Calu3 (cell line): ENCODE results near the gene UMPS. TPM values are rescaled to one million over a fixed set of nuclear protein-coding genes. Genes with fewer than 3 reads are reported as not detected.

Source experiments
- BruUV-seq: library from RNA; stranded (reverse); fragments of 400-500 nt; replicated peaks from 2 replicates; lab custom pipeline; 2021; lab: Mats Ljungman, UMichigan
- CTCF ChIA-PET: fragments of 300-600 bp; sonication (Branson Sonifier 250); formaldehyde crosslinking; loops from one replicate; lab custom pipeline; 2022; ENCODE audit warnings: antibody characterized with exemption; lab: Charles Lee
- DNase-seq: peaks from one replicate; pipeline ENCODE4 v3.0.0; 2022
- H3K27ac Mint-ChIP-seq: one replicate; pipeline ENCODE4 v1.8.0; 2022; ENCODE audit warnings: mixed read lengths; ENCODE audit not compliant: unreplicated experiment
- H3K27me3 Mint-ChIP-seq: one replicate; pipeline ENCODE4 v1.8.0; 2022; ENCODE audit warnings: mixed read lengths; ENCODE audit not compliant: unreplicated experiment
- H3K36me3 Mint-ChIP-seq: one replicate; pipeline ENCODE4 v1.8.0; 2022; ENCODE audit warnings: mild to moderate bottlenecking, moderate library complexity, mixed read lengths; ENCODE audit not compliant: insufficient read depth, unreplicated experiment
- H3K4me1 Mint-ChIP-seq: one replicate; pipeline ENCODE4 v1.8.0; 2022; ENCODE audit warnings: mild to moderate bottlenecking, low read depth, mixed read lengths; ENCODE audit not compliant: unreplicated experiment
- H3K4me3 Mint-ChIP-seq: one replicate; pipeline ENCODE4 v1.8.0; 2022; ENCODE audit warnings: mild to moderate bottlenecking, low read depth, moderate library complexity, mixed read lengths; ENCODE audit not compliant: unreplicated experiment
- H3K9me3 Mint-ChIP-seq: one replicate; pipeline ENCODE4 v1.8.0; 2022; ENCODE audit warnings: low read depth, mixed read lengths; ENCODE audit not compliant: unreplicated experiment
- intact Hi-C: fragments of 100-400 bp; cut with micrococcal nuclease; formaldehyde crosslinking; loops from one replicate; pipeline ENCODE4 v1.10.0; 2022; ENCODE audit not compliant: unreplicated experiment
- total RNA-seq: library from RNA; stranded (reverse); gene quantifications from 2 replicates; pipeline ENCODE4 v1.2.3, GENCODE V29; 2022
- TF ChIP-seq, protein P1 (sequence below): fragments of 200-600 bp; IDR thresholded peaks from one replicate; pipeline ENCODE4 v1.8.0; 2022; ENCODE audit warnings: antibody characterized with exemption; ENCODE audit not compliant: unreplicated experiment

UMPS gene
- total RNA-seq, 1 experiment from 2014 or later: 73.0 TPM

DNA sequence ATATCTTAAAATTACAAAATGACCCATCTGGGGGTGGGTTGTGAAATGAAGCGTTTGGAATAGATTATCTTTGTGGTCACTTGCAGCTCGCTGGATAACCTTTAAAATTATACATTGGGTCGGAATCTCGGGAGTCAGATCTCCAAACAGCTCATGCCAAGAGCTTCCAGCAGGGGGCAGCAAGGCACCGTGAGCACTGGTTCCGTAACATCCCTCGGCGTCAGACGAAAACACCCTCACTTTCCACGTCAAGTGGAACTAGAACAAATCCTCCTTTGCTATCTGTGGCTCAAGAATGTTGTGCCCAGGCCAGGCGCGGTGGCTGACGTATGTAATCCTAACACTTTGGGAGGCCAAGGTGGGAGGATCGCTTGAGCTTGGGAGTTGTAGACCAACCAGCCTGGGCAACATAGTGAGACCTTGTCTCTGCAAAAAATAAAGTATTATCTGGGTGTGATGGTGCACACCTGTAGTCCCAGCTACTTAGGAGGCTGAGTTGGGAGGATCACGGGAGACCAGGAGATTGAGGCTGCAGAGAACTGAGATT is 31.1 kb downstream of the UMPS start:
- DNase-seq: peak; percentile 84
- CTCF ChIA-PET: interaction anchor here (0.5 to 3.3 kb wide), 12 partner anchors 14 to 449 kb away, joined by 3 to 43 read pairs (median 4); no protein-coding TSS in a partner anchor
- H3K4me3 Mint-ChIP-seq: no peak overlapping the region
- intact Hi-C loops: loop anchor here (1.0 to 2.0 kb wide), 2 partner anchors 140 to 225 kb away; no protein-coding TSS in a partner anchor
- H3K27me3 Mint-ChIP-seq: no peaks in the 10 kb centered on the region
- H3K36me3 Mint-ChIP-seq: peaks cover 41% of the 10 kb centered on the region
- no TSS peak for BruUV-seq
- TF ChIP-seq, protein P1, sequence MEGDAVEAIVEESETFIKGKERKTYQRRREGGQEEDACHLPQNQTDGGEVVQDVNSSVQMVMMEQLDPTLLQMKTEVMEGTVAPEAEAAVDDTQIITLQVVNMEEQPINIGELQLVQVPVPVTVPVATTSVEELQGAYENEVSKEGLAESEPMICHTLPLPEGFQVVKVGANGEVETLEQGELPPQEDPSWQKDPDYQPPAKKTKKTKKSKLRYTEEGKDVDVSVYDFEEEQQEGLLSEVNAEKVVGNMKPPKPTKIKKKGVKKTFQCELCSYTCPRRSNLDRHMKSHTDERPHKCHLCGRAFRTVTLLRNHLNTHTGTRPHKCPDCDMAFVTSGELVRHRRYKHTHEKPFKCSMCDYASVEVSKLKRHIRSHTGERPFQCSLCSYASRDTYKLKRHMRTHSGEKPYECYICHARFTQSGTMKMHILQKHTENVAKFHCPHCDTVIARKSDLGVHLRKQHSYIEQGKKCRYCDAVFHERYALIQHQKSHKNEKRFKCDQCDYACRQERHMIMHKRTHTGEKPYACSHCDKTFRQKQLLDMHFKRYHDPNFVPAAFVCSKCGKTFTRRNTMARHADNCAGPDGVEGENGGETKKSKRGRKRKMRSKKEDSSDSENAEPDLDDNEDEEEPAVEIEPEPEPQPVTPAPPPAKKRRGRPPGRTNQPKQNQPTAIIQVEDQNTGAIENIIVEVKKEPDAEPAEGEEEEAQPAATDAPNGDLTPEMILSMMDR: peak; percentile 96
- no peaks in the 10 kb centered on the region for H3K9me3 Mint-ChIP-seq
- H3K4me1 Mint-ChIP-seq: peaks cover 10% of the 10 kb centered on the region
- H3K27ac Mint-ChIP-seq: no peak overlapping the region

DNA sequence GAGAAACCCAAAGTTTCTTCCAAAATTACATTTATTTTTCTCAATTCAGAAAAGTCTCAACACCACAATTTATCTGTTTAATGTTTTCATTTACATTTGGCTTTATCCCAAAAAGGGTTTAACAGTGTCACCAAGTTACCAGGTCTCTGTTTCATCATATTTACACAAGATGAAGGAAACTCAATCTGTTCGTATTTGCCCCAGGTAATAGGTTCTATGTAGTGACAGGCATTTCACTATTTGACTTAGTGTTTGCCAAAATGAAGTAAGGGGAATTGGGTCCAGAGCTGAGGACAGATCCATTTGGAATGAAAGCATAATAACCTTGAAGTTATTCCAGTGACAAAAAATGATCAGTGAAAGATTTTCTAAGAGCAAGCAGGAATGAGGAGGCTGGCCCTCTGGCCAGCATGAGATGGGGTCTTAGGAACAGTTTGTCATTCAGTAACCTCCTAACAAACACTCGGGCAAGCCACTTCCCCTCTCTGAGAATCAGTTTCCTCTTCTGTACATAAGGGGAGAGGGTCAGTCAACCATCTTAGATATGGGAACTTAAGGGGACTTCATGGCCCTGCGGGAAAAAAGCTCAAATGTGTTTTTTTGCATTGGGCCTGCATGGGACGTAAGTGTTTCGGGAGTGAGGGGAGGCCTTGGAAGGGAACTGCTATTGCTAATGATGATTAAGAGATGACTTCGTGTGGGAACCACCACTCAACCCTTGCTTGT is 31.8 kb downstream of the UMPS start:
- no peak for DNase-seq
- CTCF ChIA-PET: interaction anchor here (1.3 to 3.3 kb wide), 3 partner anchors 83 to 140 kb away, joined by 3 to 43 read pairs (median 4); no protein-coding TSS in a partner anchor
- no TSS peak for BruUV-seq
- TF ChIP-seq, protein P1: no peak
- no peaks in the 10 kb centered on the region for H3K27me3 Mint-ChIP-seq
- H3K27ac Mint-ChIP-seq: no peak overlapping the region
- intact Hi-C loops: loop anchor here (1.0 to 2.0 kb wide), 2 partner anchors 139 to 225 kb away; no protein-coding TSS in a partner anchor
- peaks cover 10% of the 10 kb centered on the region for H3K4me1 Mint-ChIP-seq
- H3K4me3 Mint-ChIP-seq: no peak overlapping the region
- peaks cover 42% of the 10 kb centered on the region for H3K36me3 Mint-ChIP-seq
- H3K9me3 Mint-ChIP-seq: no peaks in the 10 kb centered on the region

GRCh38 chr3:124762661-124763011 is 32.4 kb downstream of the UMPS start:
- intact Hi-C loops: no loop called here
- CTCF ChIA-PET: no interaction called here
- no peak for DNase-seq
- no TSS peak for BruUV-seq
- Mint-ChIP-seq H3K27me3 (no peaks in the 10 kb centered on the region), H3K4me3 (no peak overlapping the region), H3K4me1 (peaks cover 10% of the 10 kb centered on the region), H3K9me3 (no peaks in the 10 kb centered on the region), H3K36me3 (peaks cover 36% of the 10 kb centered on the region), H3K27ac (no peak overlapping the region)
- TF ChIP-seq, protein P1: no peak

- CTCF ChIA-PET: no interaction called here
- no peaks in the 10 kb centered on the region for H3K9me3 Mint-ChIP-seq
- H3K27me3 Mint-ChIP-seq: no peaks in the 10 kb centered on the region
- BruUV-seq: TSS peak; percentile 76
- H3K36me3 Mint-ChIP-seq: peaks cover 36% of the 10 kb centered on the region
- H3K4me3 Mint-ChIP-seq: no peak overlapping the region
- no peak overlapping the region for H3K27ac Mint-ChIP-seq
- DNase-seq: no peak
- H3K4me1 Mint-ChIP-seq: peaks cover 10% of the 10 kb centered on the region
- TF ChIP-seq, protein P1: no peak
- intact Hi-C loops: no loop called here
Measured at GRCh38 chr3:124763206-124763605, 33.0 kb downstream of the UMPS start.
